ENCODE results near the gene TRIM40. TPM values are rescaled to one million over a fixed set of nuclear protein-coding genes. Genes with fewer than 3 reads are reported as not detected.

Gene TRIM40
- total RNA-seq, 1 donor from 2014 or later = not detected

DNA sequence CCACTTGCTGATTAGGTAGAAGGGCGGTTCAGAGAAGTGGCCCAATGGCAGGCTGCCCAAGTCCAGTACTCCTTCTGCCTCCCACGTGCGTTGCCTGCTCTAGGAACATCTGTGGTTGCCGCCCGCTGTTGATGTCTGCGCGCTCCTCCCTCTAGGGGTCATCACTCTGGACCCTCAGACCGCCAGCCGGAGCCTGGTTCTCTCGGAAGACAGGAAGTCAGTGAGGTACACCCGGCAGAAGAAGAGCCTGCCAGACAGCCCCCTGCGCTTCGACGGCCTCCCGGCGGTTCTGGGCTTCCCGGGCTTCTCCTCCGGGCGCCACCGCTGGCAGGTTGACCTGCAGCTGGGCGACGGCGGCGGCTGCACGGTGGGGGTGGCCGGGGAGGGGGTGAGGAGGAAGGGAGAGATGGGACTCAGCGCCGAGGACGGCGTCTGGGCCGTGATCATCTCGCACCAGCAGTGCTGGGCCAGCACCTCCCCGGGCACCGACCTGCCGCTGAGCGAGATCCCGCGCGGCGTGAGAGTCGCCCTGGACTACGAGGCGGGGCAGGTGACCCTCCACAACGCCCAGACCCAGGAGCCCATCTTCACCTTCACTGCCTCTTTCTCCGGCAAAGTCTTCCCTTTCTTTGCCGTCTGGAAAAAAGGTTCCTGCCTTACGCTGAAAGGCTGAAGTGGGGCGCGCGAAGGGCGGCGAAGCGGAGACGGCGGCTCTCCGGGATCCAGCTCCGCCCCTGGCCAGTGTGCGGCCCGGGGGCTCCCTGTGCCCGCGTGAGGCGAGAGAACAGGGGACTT is 35.9 kb downstream of the TRIM40 start:
- Mint-ChIP-seq H3K4me1 (ENCODE audit: low read depth) (no peaks in the 10 kb centered on the region), H3K27ac (no peak overlapping the region), H3K9me3 (ENCODE audit: low read depth) (no peaks in the 10 kb centered on the region), H3K4me3 (ENCODE audit: low read depth) (peak overlapping the region; percentile 12), H3K27me3 (peaks cover 89% of the 10 kb centered on the region), H3K36me3 (ENCODE audit: insufficient read depth) (no peaks in the 10 kb centered on the region)
- DNase-seq (ENCODE audit: low spot score, unreplicated experiment) = no peak
- TF ChIP-seq, protein P1, sequence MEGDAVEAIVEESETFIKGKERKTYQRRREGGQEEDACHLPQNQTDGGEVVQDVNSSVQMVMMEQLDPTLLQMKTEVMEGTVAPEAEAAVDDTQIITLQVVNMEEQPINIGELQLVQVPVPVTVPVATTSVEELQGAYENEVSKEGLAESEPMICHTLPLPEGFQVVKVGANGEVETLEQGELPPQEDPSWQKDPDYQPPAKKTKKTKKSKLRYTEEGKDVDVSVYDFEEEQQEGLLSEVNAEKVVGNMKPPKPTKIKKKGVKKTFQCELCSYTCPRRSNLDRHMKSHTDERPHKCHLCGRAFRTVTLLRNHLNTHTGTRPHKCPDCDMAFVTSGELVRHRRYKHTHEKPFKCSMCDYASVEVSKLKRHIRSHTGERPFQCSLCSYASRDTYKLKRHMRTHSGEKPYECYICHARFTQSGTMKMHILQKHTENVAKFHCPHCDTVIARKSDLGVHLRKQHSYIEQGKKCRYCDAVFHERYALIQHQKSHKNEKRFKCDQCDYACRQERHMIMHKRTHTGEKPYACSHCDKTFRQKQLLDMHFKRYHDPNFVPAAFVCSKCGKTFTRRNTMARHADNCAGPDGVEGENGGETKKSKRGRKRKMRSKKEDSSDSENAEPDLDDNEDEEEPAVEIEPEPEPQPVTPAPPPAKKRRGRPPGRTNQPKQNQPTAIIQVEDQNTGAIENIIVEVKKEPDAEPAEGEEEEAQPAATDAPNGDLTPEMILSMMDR (IDR thresholded peaks at IDR 0.05; ENCODE audit: unreplicated experiment) = no peak

DNA sequence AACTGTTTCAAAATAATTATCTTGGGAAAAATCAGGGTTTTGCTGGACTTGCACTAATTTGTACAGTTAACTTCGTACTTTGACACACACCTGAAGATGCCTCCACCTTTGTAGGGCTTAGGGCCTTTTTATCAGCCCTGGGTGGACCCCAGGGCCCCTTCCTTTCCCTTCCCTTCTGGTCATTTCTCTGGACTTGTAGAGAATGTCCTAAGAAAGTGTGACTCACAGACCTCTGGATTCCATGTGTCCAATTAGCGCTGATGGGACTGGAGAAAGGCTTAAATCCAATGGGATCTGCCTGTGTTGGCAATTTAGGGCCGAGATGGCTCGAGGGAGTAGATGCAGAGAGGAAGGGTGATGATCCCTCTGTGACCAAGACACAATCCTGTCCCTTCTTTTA is 36.7 kb downstream of the TRIM40 start:
- peaks cover 91% of the 10 kb centered on the region for H3K27me3 Mint-ChIP-seq
- H3K4me1 Mint-ChIP-seq (ENCODE audit: low read depth) = no peaks in the 10 kb centered on the region
- TF ChIP-seq, protein P1 (IDR thresholded peaks at IDR 0.05; ENCODE audit: unreplicated experiment) = no peak
- H3K27ac Mint-ChIP-seq = no peak overlapping the region
- no peaks in the 10 kb centered on the region for H3K36me3 Mint-ChIP-seq (ENCODE audit: insufficient read depth)
- no peak for DNase-seq (ENCODE audit: low spot score, unreplicated experiment)
- no peak overlapping the region for H3K4me3 Mint-ChIP-seq (ENCODE audit: low read depth)
- peaks cover under 1% of the 10 kb centered on the region for H3K9me3 Mint-ChIP-seq (ENCODE audit: low read depth)

DNA sequence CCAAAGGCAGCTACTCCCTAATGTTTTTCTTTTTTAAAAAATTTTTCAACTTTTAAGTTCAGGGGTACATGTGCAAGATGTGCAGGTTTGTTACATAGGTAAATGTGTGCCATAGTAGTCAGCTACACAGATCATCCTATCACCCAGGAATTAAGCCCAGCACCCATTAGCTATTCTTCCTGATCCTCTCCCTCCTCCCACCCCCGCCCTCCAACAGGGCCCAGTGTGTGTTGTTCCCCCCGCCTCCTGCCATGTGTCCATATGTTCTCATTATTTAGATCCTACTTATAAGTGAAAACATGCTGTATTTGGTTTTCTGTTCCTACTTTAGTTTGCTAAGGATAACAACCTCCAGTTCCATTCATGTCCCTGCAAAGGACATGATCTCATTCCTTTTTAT is 39.8 kb downstream of the TRIM40 start:
- no peaks in the 10 kb centered on the region for H3K4me1 Mint-ChIP-seq (ENCODE audit: low read depth)
- H3K27me3 Mint-ChIP-seq = peaks cover 69% of the 10 kb centered on the region
- H3K4me3 Mint-ChIP-seq (ENCODE audit: low read depth) = no peak overlapping the region
- no peaks in the 10 kb centered on the region for H3K36me3 Mint-ChIP-seq (ENCODE audit: insufficient read depth)
- H3K9me3 Mint-ChIP-seq (ENCODE audit: low read depth) = peaks cover 11% of the 10 kb centered on the region
- no peak for DNase-seq (ENCODE audit: low spot score, unreplicated experiment)
- no peak overlapping the region for H3K27ac Mint-ChIP-seq
- TF ChIP-seq, protein P1 (IDR thresholded peaks at IDR 0.05; ENCODE audit: unreplicated experiment) = no peak

DNA sequence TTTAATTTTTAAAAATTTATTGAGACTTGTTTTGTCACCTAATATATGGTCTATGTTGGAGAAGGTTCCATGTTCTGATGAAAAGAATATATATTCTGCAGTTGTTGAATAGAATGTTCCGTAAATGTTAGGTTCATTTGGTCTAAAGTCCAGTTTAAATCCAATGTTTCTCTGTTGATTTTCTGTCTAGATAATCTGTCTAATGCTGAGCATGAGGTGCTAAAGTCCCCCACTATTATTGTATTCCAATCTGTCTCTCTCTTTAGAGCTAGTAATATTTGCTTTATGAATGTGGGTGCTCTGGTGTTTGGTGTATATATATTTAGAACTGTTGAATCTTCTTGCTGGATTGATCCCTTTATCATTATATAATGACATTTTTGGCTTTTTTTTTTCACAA is 42.9 kb downstream of the TRIM40 start:
- TF ChIP-seq, protein P1 (IDR thresholded peaks at IDR 0.05; ENCODE audit: unreplicated experiment) = no peak
- Mint-ChIP-seq H3K4me1 (ENCODE audit: low read depth) (no peaks in the 10 kb centered on the region), H3K4me3 (ENCODE audit: low read depth) (no peak overlapping the region), H3K9me3 (ENCODE audit: low read depth) (peaks cover 15% of the 10 kb centered on the region), H3K36me3 (ENCODE audit: insufficient read depth) (no peaks in the 10 kb centered on the region), H3K27me3 (peaks cover 45% of the 10 kb centered on the region), H3K27ac (no peak overlapping the region)
- DNase-seq (ENCODE audit: low spot score, unreplicated experiment) = no peak

DNA sequence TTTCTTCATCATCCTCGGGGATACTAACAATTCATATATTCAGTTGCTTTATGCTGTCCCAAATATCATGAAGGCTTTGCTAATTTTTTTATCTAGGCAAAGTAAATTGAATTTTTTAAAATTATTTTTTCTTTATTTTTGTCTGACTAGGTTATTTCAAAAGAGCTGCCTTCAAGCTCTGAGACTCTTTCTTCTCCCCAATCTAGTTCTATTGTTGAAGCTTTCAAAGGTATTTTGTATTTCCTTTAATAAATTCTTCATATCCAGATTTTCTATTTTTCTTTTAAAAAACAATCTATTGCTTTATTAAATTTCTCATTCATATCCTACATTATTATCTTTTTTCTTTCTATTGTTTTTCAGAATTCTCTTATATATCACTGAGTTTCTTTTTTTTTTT is 44.2 kb downstream of the TRIM40 start:
- TF ChIP-seq, protein P1 (IDR thresholded peaks at IDR 0.05; ENCODE audit: unreplicated experiment) = no peak
- peaks cover 15% of the 10 kb centered on the region for H3K9me3 Mint-ChIP-seq (ENCODE audit: low read depth)
- H3K36me3 Mint-ChIP-seq (ENCODE audit: insufficient read depth) = peaks cover 6% of the 10 kb centered on the region
- H3K27ac Mint-ChIP-seq = no peak overlapping the region
- no peaks in the 10 kb centered on the region for H3K4me1 Mint-ChIP-seq (ENCODE audit: low read depth)
- H3K4me3 Mint-ChIP-seq (ENCODE audit: low read depth) = no peak overlapping the region
- H3K27me3 Mint-ChIP-seq = peaks cover 33% of the 10 kb centered on the region
- DNase-seq (ENCODE audit: low spot score, unreplicated experiment) = no peak
